ENCODE results near the gene COL21A1.

Gene COL21A1

DNA sequence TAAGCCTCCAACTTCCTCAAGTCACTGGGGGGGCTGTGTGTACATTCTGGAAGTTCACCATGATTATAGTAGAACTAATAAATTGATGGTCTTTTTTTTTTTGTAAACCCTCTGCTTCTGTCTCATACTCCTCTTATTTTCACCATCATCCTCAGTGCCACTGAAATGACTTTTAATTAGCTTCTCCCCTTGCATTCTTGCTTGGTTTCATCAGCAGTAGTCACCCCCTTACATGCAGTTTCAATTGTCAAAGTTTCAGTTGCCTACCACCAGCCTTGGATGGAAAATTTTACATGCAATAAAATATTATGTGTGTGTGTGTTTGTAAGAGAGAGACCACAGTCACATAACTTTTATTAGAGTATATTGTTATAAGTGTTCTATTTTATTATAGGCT, 196.2 kb downstream of the COL21A1 start:
- H3K36me3 ChIP-seq (ENCODE audit: control insufficient read depth in 2 of 2, insufficient read depth in 2 of 2, low read length in 2 of 2): no peaks in the 10 kb centered on the region
- H3K27ac ChIP-seq (ENCODE audit: low read length): no peak overlapping the region
- H3K9me3 ChIP-seq (ENCODE audit: control insufficient read depth in 2 of 2, low read length in 2 of 2): no peaks in the 10 kb centered on the region

DNA sequence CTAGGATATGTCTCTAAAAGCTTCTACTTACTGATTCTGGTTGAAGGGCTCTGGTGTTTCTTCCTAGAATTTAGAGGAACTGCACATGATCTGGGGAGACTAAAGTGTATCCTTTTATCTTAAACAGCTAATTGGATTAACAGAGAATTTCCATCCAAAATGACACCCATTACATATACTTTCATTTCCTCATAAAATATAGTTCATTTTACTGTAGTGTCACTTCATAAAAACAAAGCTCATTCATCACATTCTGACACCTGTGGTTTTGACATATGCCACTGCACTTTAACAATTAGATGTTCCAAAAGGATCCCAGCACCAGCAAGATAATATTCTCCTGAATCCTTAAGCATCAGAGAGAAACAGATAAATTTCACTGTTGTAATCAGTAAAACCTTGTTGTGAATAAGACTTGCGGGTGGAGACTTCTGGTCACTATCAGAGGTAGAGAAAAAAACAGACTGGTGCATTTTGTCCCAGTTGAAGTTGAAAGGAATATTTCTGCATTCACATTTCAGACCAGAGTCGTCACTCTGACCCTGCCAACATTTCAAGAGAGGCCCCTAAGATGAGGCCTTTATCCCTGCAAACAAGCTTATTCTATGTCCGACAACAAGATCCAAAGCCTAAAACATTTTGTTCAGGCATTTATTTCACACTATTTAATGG, 196.7 kb downstream of the COL21A1 start:
- Histone ChIP-seq H3K36me3 (ENCODE audit: control insufficient read depth in 2 of 2, insufficient read depth in 2 of 2, low read length in 2 of 2) (no peaks in the 10 kb centered on the region), H3K4me3 (ENCODE audit: low read length in 2 of 2) (no peak overlapping the region), H3K27me3 (ENCODE audit: control insufficient read depth in 1 of 2, insufficient read depth in 2 of 2, low read length in 2 of 2) (no peaks in the 10 kb centered on the region), H3K9me3 (ENCODE audit: control insufficient read depth in 2 of 2, low read length in 2 of 2) (no peaks in the 10 kb centered on the region), H3K27ac (ENCODE audit: low read length) (no peak overlapping the region), H3K4me1 (ENCODE audit: control insufficient read depth, insufficient read depth, low read length) (no peaks in the 10 kb centered on the region), H3K9ac (ENCODE audit: low read length in 2 of 2) (no peak overlapping the region)

More for the DNA sequence above, 196.2 kb downstream of the COL21A1 start:
- no peak overlapping the region for H3K9ac ChIP-seq (ENCODE audit: low read length in 2 of 2)
- H3K27me3 ChIP-seq (ENCODE audit: control insufficient read depth in 1 of 2, insufficient read depth in 2 of 2, low read length in 2 of 2): no peaks in the 10 kb centered on the region
- no peaks in the 10 kb centered on the region for H3K4me1 ChIP-seq (ENCODE audit: control insufficient read depth, insufficient read depth, low read length)
- no peak overlapping the region for H3K4me3 ChIP-seq (ENCODE audit: low read length in 2 of 2)

DNA sequence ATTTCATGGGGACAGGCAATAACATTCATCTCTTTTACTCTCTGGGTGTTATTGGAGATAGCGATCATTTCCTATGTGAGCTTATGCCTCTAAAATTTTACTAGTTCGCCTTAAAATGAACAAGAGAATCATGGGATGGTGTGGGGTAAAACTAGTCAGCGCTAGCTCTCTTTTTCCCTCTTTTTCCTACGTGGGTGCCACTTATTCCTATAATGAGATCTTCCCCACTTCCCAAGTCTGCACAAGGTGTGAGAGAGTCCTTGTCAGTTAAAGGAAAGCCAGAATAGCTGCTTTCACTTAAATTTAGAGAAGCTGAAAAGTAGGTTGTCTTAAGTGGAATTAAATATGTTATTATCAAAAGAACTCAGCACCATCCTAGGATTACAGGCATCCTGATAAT, 198.8 kb downstream of the COL21A1 start:
- Histone ChIP-seq H3K9ac (ENCODE audit: low read length in 2 of 2) (no peak overlapping the region), H3K9me3 (ENCODE audit: control insufficient read depth in 2 of 2, low read length in 2 of 2) (no peaks in the 10 kb centered on the region), H3K27ac (ENCODE audit: low read length) (no peak overlapping the region), H3K36me3 (ENCODE audit: control insufficient read depth in 2 of 2, insufficient read depth in 2 of 2, low read length in 2 of 2) (no peaks in the 10 kb centered on the region), H3K27me3 (ENCODE audit: control insufficient read depth in 1 of 2, insufficient read depth in 2 of 2, low read length in 2 of 2) (no peaks in the 10 kb centered on the region), H3K4me1 (ENCODE audit: control insufficient read depth, insufficient read depth, low read length) (no peaks in the 10 kb centered on the region), H3K4me3 (ENCODE audit: low read length in 2 of 2) (no peak overlapping the region)

DNA sequence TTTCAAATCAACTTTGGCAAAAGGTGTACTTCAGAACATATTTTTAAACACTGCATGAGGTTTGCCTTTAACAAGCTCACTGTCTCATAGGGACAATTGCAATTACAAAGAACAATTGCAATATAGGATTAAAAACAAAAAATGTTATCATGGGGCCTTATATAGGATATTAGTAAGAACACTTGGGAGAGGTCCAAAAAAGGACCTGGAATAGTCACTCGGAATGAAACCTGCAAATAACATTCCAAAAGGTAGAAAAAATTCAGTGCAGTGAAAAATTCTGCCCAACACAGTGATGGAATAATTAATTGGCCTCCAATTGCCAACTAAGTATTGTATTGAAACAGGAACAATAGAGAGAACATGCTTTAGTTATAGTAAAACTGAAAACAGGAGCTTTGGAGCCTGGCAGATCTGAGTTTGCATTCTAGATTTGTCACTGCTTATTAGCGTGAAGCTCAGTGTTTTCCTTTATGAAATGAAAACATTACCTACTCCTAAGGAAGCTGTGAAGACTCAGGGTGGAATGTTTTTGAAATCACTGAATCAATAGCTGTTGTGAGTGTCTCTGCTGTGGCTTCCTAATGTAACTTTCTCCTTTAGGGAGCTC, 199.3 kb downstream of the COL21A1 start:
- Histone ChIP-seq H3K36me3 (ENCODE audit: control insufficient read depth in 2 of 2, insufficient read depth in 2 of 2, low read length in 2 of 2) (no peaks in the 10 kb centered on the region), H3K4me1 (ENCODE audit: control insufficient read depth, insufficient read depth, low read length) (no peaks in the 10 kb centered on the region), H3K27me3 (ENCODE audit: control insufficient read depth in 1 of 2, insufficient read depth in 2 of 2, low read length in 2 of 2) (no peaks in the 10 kb centered on the region), H3K9ac (ENCODE audit: low read length in 2 of 2) (no peak overlapping the region), H3K9me3 (ENCODE audit: control insufficient read depth in 2 of 2, low read length in 2 of 2) (no peaks in the 10 kb centered on the region), H3K27ac (ENCODE audit: low read length) (no peak overlapping the region), H3K4me3 (ENCODE audit: low read length in 2 of 2) (no peak overlapping the region)

DNA sequence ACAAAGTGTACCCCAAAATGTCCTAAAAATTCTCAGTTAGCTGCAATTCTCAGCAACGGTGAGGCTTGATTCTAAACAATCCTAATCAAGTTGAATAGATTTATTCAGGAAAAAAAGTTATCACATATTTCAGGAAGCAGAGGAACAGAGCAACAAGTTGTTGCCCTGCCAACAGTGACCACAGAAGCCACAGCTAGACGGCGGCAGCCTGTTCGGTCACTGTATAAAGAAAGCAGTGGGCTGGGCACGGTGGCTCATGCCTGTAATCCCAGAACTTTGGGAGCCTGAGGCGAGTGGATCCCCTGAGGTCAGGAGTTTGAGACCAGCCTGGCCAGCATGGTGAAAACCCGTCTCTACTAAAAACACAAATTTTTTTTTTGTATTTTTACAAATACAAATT, 200.8 kb downstream of the COL21A1 start:
- no peaks in the 10 kb centered on the region for H3K4me1 ChIP-seq (ENCODE audit: control insufficient read depth, insufficient read depth, low read length)
- no peaks in the 10 kb centered on the region for H3K36me3 ChIP-seq (ENCODE audit: control insufficient read depth in 2 of 2, insufficient read depth in 2 of 2, low read length in 2 of 2)
- no peak overlapping the region for H3K27ac ChIP-seq (ENCODE audit: low read length)
- no peaks in the 10 kb centered on the region for H3K27me3 ChIP-seq (ENCODE audit: control insufficient read depth in 1 of 2, insufficient read depth in 2 of 2, low read length in 2 of 2)
- H3K9ac ChIP-seq (ENCODE audit: low read length in 2 of 2): no peak overlapping the region
- H3K4me3 ChIP-seq (ENCODE audit: low read length in 2 of 2): no peak overlapping the region
- no peaks in the 10 kb centered on the region for H3K9me3 ChIP-seq (ENCODE audit: control insufficient read depth in 2 of 2, low read length in 2 of 2)

DNA sequence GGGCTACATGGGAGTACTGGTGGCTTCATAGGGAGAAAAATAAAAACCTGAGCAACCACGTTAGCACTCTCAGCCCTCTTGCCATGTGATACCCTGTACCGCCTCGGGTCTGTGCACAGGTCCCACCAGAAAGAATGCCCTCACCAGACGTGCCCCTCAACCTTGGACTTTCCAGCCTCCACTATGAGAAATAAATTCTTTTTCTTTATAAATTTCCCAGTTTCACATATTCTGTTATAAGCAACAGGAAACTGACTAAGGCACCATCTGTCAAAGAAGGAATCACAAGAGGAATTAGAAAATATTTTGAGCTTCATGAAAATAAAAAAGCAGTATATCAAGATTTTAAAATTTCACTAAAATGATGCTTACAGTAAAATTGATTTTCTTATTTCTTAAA, 203.6 kb downstream of the COL21A1 start:
- no peak overlapping the region for H3K9ac ChIP-seq (ENCODE audit: low read length in 2 of 2)
- no peak overlapping the region for H3K4me3 ChIP-seq (ENCODE audit: low read length in 2 of 2)
- H3K27me3 ChIP-seq (ENCODE audit: control insufficient read depth in 1 of 2, insufficient read depth in 2 of 2, low read length in 2 of 2): no peaks in the 10 kb centered on the region
- no peaks in the 10 kb centered on the region for H3K9me3 ChIP-seq (ENCODE audit: control insufficient read depth in 2 of 2, low read length in 2 of 2)
- H3K4me1 ChIP-seq (ENCODE audit: control insufficient read depth, insufficient read depth, low read length): no peaks in the 10 kb centered on the region
- H3K36me3 ChIP-seq (ENCODE audit: control insufficient read depth in 2 of 2, insufficient read depth in 2 of 2, low read length in 2 of 2): no peaks in the 10 kb centered on the region
- no peak overlapping the region for H3K27ac ChIP-seq (ENCODE audit: low read length)

DNA sequence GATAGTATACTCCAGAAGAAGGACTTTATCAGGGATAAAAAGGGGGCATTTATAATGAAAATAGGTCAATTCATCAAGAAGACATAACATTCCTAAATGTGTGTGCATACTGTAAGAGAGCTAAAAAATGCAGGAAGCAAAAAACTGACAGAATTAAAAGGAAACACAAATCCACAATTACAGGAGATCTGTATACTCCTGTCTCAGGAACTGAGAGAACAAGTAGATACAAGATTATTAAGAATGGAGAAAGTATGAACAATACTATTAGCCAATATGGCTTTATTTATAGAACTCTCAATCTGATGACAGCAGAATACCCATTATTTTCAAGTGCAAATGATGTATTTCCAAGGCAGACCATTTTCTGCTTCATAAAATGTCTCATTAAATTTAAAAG, 204.3 kb downstream of the COL21A1 start:
- no peaks in the 10 kb centered on the region for H3K27me3 ChIP-seq (ENCODE audit: control insufficient read depth in 1 of 2, insufficient read depth in 2 of 2, low read length in 2 of 2)
- no peak overlapping the region for H3K9ac ChIP-seq (ENCODE audit: low read length in 2 of 2)
- H3K4me1 ChIP-seq (ENCODE audit: control insufficient read depth, insufficient read depth, low read length): no peaks in the 10 kb centered on the region
- no peak overlapping the region for H3K27ac ChIP-seq (ENCODE audit: low read length)
- H3K9me3 ChIP-seq (ENCODE audit: control insufficient read depth in 2 of 2, low read length in 2 of 2): no peaks in the 10 kb centered on the region
- H3K4me3 ChIP-seq (ENCODE audit: low read length in 2 of 2): no peak overlapping the region
- no peaks in the 10 kb centered on the region for H3K36me3 ChIP-seq (ENCODE audit: control insufficient read depth in 2 of 2, insufficient read depth in 2 of 2, low read length in 2 of 2)

DNA sequence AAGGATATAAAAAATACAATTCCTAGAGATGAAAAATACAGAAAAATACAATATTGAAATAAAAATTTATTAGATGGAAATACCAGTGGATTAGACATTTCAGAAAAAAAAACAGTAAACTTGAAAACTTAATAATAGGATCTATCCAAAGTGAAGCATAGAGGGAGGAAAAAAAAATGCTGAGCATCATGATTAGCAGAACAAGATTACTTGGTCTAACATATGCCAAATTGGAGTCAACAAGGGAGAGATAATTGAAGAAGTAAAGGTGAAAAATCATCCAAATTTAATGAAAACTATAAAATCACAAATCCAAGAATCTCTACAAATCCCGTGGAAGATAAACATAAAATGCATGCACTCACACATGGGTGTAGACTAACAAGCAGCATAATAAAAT, 205.8 kb downstream of the COL21A1 start:
- Histone ChIP-seq H3K36me3 (ENCODE audit: control insufficient read depth in 2 of 2, insufficient read depth in 2 of 2, low read length in 2 of 2) (no peaks in the 10 kb centered on the region), H3K27me3 (ENCODE audit: control insufficient read depth in 1 of 2, insufficient read depth in 2 of 2, low read length in 2 of 2) (no peaks in the 10 kb centered on the region)

DNA sequence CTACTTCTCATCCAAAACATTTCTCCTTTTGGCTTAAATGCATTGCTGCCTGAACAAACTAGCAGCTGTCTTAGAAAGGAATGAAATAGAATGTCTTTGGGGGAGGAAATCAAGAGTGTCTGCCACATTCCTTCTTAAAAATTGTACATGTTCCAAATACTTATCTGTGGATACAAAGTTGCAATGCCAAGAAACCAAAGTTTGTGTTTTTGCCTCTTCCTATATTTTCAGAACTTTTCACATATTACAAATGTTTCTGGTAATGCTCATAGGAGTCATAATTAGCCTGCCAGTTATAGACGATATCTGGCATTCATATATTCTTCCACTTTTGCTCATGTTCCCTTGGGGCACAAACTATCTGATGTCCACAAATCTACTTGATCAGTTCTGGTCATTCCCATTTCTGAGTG, 206.5 kb downstream of the COL21A1 start:
- no peaks in the 10 kb centered on the region for H3K27me3 ChIP-seq (ENCODE audit: control insufficient read depth in 1 of 2, insufficient read depth in 2 of 2, low read length in 2 of 2)
- no peaks in the 10 kb centered on the region for H3K36me3 ChIP-seq (ENCODE audit: control insufficient read depth in 2 of 2, insufficient read depth in 2 of 2, low read length in 2 of 2)
- H3K4me3 ChIP-seq (ENCODE audit: low read length in 2 of 2): no peak overlapping the region
- no peak overlapping the region for H3K9ac ChIP-seq (ENCODE audit: low read length in 2 of 2)
- H3K9me3 ChIP-seq (ENCODE audit: control insufficient read depth in 2 of 2, low read length in 2 of 2): no peaks in the 10 kb centered on the region
- H3K4me1 ChIP-seq (ENCODE audit: control insufficient read depth, insufficient read depth, low read length): no peaks in the 10 kb centered on the region
- no peak overlapping the region for H3K27ac ChIP-seq (ENCODE audit: low read length)

More for the DNA sequence above, 205.8 kb downstream of the COL21A1 start:
- Histone ChIP-seq H3K27ac (ENCODE audit: low read length) (no peak overlapping the region), H3K4me3 (ENCODE audit: low read length in 2 of 2) (no peak overlapping the region), H3K9ac (ENCODE audit: low read length in 2 of 2) (no peak overlapping the region), H3K4me1 (ENCODE audit: control insufficient read depth, insufficient read depth, low read length) (no peaks in the 10 kb centered on the region), H3K9me3 (ENCODE audit: control insufficient read depth in 2 of 2, low read length in 2 of 2) (no peaks in the 10 kb centered on the region)

DNA sequence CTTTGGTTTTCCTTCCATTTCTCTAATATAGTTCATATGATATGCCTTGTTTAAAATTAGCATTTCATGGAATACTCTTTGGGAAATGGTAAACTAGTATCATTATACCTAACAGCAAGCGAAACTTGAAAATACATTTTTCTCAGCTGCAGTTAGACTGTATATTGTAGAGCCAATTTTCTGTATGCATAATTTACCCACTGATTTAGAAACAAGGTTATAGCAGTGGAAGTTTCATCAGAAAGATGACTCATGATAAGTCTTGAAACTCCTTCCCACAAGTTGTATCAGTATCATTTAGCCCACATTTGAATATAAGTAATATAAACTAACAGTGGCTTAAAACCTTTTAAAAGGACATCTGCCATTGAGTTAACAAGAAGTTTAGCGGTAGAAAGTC, 207.2 kb downstream of the COL21A1 start:
- Histone ChIP-seq H3K9me3 (ENCODE audit: control insufficient read depth in 2 of 2, low read length in 2 of 2) (no peaks in the 10 kb centered on the region), H3K4me1 (ENCODE audit: control insufficient read depth, insufficient read depth, low read length) (no peaks in the 10 kb centered on the region), H3K9ac (ENCODE audit: low read length in 2 of 2) (no peak overlapping the region), H3K27me3 (ENCODE audit: control insufficient read depth in 1 of 2, insufficient read depth in 2 of 2, low read length in 2 of 2) (no peaks in the 10 kb centered on the region), H3K36me3 (ENCODE audit: control insufficient read depth in 2 of 2, insufficient read depth in 2 of 2, low read length in 2 of 2) (no peaks in the 10 kb centered on the region), H3K27ac (ENCODE audit: low read length) (no peak overlapping the region), H3K4me3 (ENCODE audit: low read length in 2 of 2) (no peak overlapping the region)

DNA sequence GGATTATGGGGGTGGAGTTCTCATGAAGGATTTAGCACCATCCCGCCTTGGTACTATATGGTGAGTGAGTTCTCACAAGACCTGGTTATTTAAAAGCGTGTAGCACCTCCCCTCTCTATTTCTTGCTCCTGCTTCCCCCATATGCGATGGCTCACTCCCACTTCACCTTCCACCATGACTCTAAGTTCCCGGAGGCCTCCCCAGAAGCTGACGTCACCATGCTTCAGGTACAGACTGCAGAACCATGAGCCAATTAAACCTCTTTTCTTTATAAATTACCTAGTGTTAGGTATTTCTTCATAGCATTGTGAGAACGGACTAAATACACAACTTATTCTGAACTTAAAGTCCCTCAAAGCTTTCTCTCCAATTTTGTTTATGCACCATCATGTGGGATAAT, 208.6 kb downstream of the COL21A1 start:
- H3K4me3 ChIP-seq (ENCODE audit: low read length in 2 of 2): no peak overlapping the region
- H3K36me3 ChIP-seq (ENCODE audit: control insufficient read depth in 2 of 2, insufficient read depth in 2 of 2, low read length in 2 of 2): no peaks in the 10 kb centered on the region
- no peaks in the 10 kb centered on the region for H3K4me1 ChIP-seq (ENCODE audit: control insufficient read depth, insufficient read depth, low read length)
- no peaks in the 10 kb centered on the region for H3K9me3 ChIP-seq (ENCODE audit: control insufficient read depth in 2 of 2, low read length in 2 of 2)
- no peaks in the 10 kb centered on the region for H3K27me3 ChIP-seq (ENCODE audit: control insufficient read depth in 1 of 2, insufficient read depth in 2 of 2, low read length in 2 of 2)
- no peak overlapping the region for H3K27ac ChIP-seq (ENCODE audit: low read length)
- H3K9ac ChIP-seq (ENCODE audit: low read length in 2 of 2): no peak overlapping the region

Measured in stomach smooth muscle (tissue), 2 donors.